ENCODE data around the gene IL17RB.

IL17RB gene

GRCh38 chr3:53826048-53826447 is 20.3 kb upstream of the IL17RB start:
- FAIRE-seq (peak; percentile 26), DNase-seq (ENCODE audit: extremely low spot score, insufficient read length, low read depth) (no peak)

- no peak for FAIRE-seq
- DNase-seq (ENCODE audit: extremely low spot score, insufficient read length, low read depth): no peak
Measured at GRCh38 chr3:53828581-53828980, 17.8 kb upstream of the IL17RB start.

- no peak for FAIRE-seq
- DNase-seq (ENCODE audit: extremely low spot score, insufficient read length, low read depth): no peak
Measured at GRCh38 chr3:53829605-53830004, 16.8 kb upstream of the IL17RB start.

- FAIRE-seq (no peak), DNase-seq (ENCODE audit: extremely low spot score, insufficient read length, low read depth) (no peak)
Measured at GRCh38 chr3:53830944-53831343, 15.4 kb upstream of the IL17RB start.

- FAIRE-seq (no peak), DNase-seq (ENCODE audit: extremely low spot score, insufficient read length, low read depth) (no peak)
Measured at GRCh38 chr3:53833053-53833645, 13.2 kb upstream of the IL17RB start.

GRCh38 chr3:53833700-53834099 is 12.7 kb upstream of the IL17RB start:
- FAIRE-seq: no peak
- DNase-seq (ENCODE audit: extremely low spot score, insufficient read length, low read depth): no peak

GRCh38 chr3:53834429-53835095 is 11.8 kb upstream of the IL17RB start:
- FAIRE-seq: no peak

GRCh38 chr3:53835257-53835656 is 11.1 kb upstream of the IL17RB start:
- no peak for FAIRE-seq
- DNase-seq (ENCODE audit: extremely low spot score, insufficient read length, low read depth): no peak

More at GRCh38 chr3:53834429-53835095, 11.8 kb upstream of the IL17RB start:
- no peak for DNase-seq (ENCODE audit: extremely low spot score, insufficient read length, low read depth)

- DNase-seq (ENCODE audit: extremely low spot score, insufficient read length, low read depth) (no peak), FAIRE-seq (no peak)
Measured at GRCh38 chr3:53836084-53836872, 10.1 kb upstream of the IL17RB start.

- DNase-seq (ENCODE audit: extremely low spot score, insufficient read length, low read depth) (no peak), FAIRE-seq (no peak)
Measured at GRCh38 chr3:53837331-53837730, 9.0 kb upstream of the IL17RB start.

- DNase-seq (ENCODE audit: extremely low spot score, insufficient read length, low read depth) (no peak), FAIRE-seq (peak; percentile 9)
Measured at GRCh38 chr3:53841296-53841695, 5.1 kb upstream of the IL17RB start.

GRCh38 chr3:53842436-53843194 is 3.8 kb upstream of the IL17RB start:
- no peak for FAIRE-seq

GRCh38 chr3:53843195-53844177 is 2.9 kb upstream of the IL17RB start:
- DNase-seq (ENCODE audit: extremely low spot score, insufficient read length, low read depth) (peak; percentile 33), FAIRE-seq (peak; percentile 95)

More at GRCh38 chr3:53842436-53843194, 3.8 kb upstream of the IL17RB start:
- no peak for DNase-seq (ENCODE audit: extremely low spot score, insufficient read length, low read depth)

GRCh38 chr3:53844262-53845102 is 1.9 kb upstream of the IL17RB start:
- FAIRE-seq: peak; percentile 15

GRCh38 chr3:53845103-53845880 is 1.1 kb upstream of the IL17RB start:
- DNase-seq (ENCODE audit: extremely low spot score, insufficient read length, low read depth) (peak; percentile 33), FAIRE-seq (peak; percentile 80)

More at GRCh38 chr3:53844262-53845102, 1.9 kb upstream of the IL17RB start:
- DNase-seq (ENCODE audit: extremely low spot score, insufficient read length, low read depth): no peak

- DNase-seq (ENCODE audit: extremely low spot score, insufficient read length, low read depth) (no peak), FAIRE-seq (no peak)
Measured at GRCh38 chr3:53845881-53846133, 561 bp upstream of the IL17RB start.

- no peak for FAIRE-seq
- no peak for DNase-seq (ENCODE audit: extremely low spot score, insufficient read length, low read depth)
Measured at GRCh38 chr3:53846851-53847155, 435 bp downstream of the IL17RB start.

- no peak for FAIRE-seq
- DNase-seq (ENCODE audit: extremely low spot score, insufficient read length, low read depth): no peak
Measured at GRCh38 chr3:53849916-53850315, 3.5 kb downstream of the IL17RB start.

Data from GM18507 (cell line).